HepG2 (cell line): ENCODE results near the gene POLR3K. TPM values are rescaled to one million over a fixed set of nuclear protein-coding genes. Genes with fewer than 3 reads are reported as not detected.

Source experiments
- ATAC-seq: fragments of 200-7000 bp; cut with Tn5 transposase; 3 replicates; pipeline ENCODE4 v1.9.1; 2020; ENCODE audit warnings: mild to moderate bottlenecking, moderate library complexity
- BruUV-seq: library from RNA; stranded (reverse); fragments of 400-500 nt; replicated peaks from 2 replicates; lab custom pipeline; 2021; lab: Mats Ljungman, UMichigan
- CTCF ChIA-PET: fragments of 300-600 bp; formaldehyde crosslinking; extraction: SDS; loops from one replicate; lab custom pipeline; 2021; ENCODE audit warnings: low total read pairs, inconsistent platforms, low intra/inter-chr PET ratio; lab: Yijun Ruan, JAX
- POLR2A ChIA-PET: fragments of 350-600 bp; sonication (Branson Sonifier 250); formaldehyde crosslinking; loops from one replicate; lab custom pipeline; 2020; ENCODE audit warnings: antibody characterized with exemption, inconsistent platforms; lab: Yijun Ruan, JAX
- DNase-seq: peaks from one replicate; pipeline ENCODE4 v3.0.0-alpha.2; 2015; ENCODE audit warnings: low spot score
- FAIRE-seq: peaks from 3 replicates; lab custom pipeline; 2011; peaks lifted over from hg19 to GRCh38; lab: Jason Lieb, UNC
- H2AFZ ChIP-seq: one replicate; pipeline ENCODE4 v1.6.1; 2011; ENCODE audit warnings: low read length, inconsistent platforms
- H3K27ac ChIP-seq: fragments of 300-600 bp; 3 replicates; pipeline ENCODE4 v1.8.0; 2011; ENCODE audit warnings: mixed run types, mild to moderate bottlenecking, mixed read lengths, low read length, inconsistent platforms; ENCODE audit not compliant: insufficient read depth; ENCODE audit errors: extremely low read length
- H3K27me3 ChIP-seq, 2 experiments: fragments of 200-600 bp in 1 of 2; 2 replicates in 1 of 2; 3 replicates in 1 of 2; pipeline versions ENCODE4 v1.6.0 to v1.8.0; 2011; ENCODE audit warnings: low read length in 2 of 2, mild to moderate bottlenecking in 2 of 2, moderate library complexity in 2 of 2, inconsistent platforms in 1 of 2; ENCODE audit not compliant: insufficient read depth in 2 of 2, control insufficient read depth in 1 of 2
- H3K36me3 ChIP-seq, 2 experiments: fragments of 200-600 bp in 1 of 2; replicated peaks in 1 of 2; 2 replicates in 1 of 2; 3 replicates in 1 of 2; pipeline versions ENCODE4 v1.5.1 to v1.8.0; 2011; ENCODE audit warnings: low read length in 2 of 2, inconsistent platforms in 1 of 2; ENCODE audit not compliant: insufficient read depth in 2 of 2, control insufficient read depth in 1 of 2
- H3K4me1 ChIP-seq: 2 replicates; pipeline ENCODE4 v1.5.1; 2012; ENCODE audit warnings: low read length, inconsistent platforms; ENCODE audit not compliant: insufficient read depth
- H3K4me2 ChIP-seq: 2 replicates; pipeline ENCODE4 v1.6.0; 2011; ENCODE audit warnings: low read depth, low read length, inconsistent platforms
- H3K4me3 ChIP-seq, 3 experiments: fragments of 200-600 bp in 1 of 3; sonication (generic), shearing (Covaris generic) in 1 of 3; replicated peaks in 1 of 3; 2 replicates each; pipeline ENCODE4 v1.5.1; 2011 to 2016; ENCODE audit warnings: low read length in 3 of 3, inconsistent platforms in 2 of 3, low read depth in 2 of 3, mild to moderate bottlenecking in 2 of 3, control low read depth in 1 of 3, mixed read lengths in 1 of 3; ENCODE audit not compliant: insufficient read depth in 1 of 3
- H3K79me2 ChIP-seq: one replicate; pipeline ENCODE4 v1.6.1; 2011; ENCODE audit warnings: low read length, inconsistent platforms; ENCODE audit not compliant: insufficient read depth
- H3K9ac ChIP-seq: 2 replicates; pipeline ENCODE4 v1.6.0; 2011; ENCODE audit warnings: mild to moderate bottlenecking, low read depth, low read length, inconsistent platforms; ENCODE audit not compliant: insufficient read depth
- H3K9me3 ChIP-seq: 2 replicates; pipeline ENCODE4 v1.5.1; 2012; ENCODE audit warnings: mild to moderate bottlenecking, low read length
- H4K20me1 ChIP-seq: 2 replicates; pipeline ENCODE4 v1.6.0; 2011; ENCODE audit warnings: inconsistent platforms, mild to moderate bottlenecking, low read length, moderate library complexity; ENCODE audit not compliant: insufficient read depth
- GATAD1 ChIP-seq: IDR thresholded peaks from 2 replicates; pipeline ENCODE4 v1.6.1; 2016; ENCODE audit warnings: missing genetic modification reagents, missing compliant biosample characterization
- MIER3 ChIP-seq: IDR thresholded peaks from 2 replicates; pipeline ENCODE4 v1.6.1; 2016; ENCODE audit warnings: missing compliant biosample characterization, borderline replicate concordance
- ZNF317 ChIP-seq: sonication (generic); formaldehyde crosslinking; IDR thresholded peaks from 2 replicates; pipeline ENCODE4 v1.5.0; 2020; ENCODE audit warnings: mild to moderate bottlenecking, missing genetic modification reagents
- ZNF607 ChIP-seq: sonication (generic); formaldehyde crosslinking; IDR thresholded peaks from 2 replicates; pipeline ENCODE4 v1.5.1; 2020; ENCODE audit warnings: missing genetic modification reagents, mild to moderate bottlenecking, borderline replicate concordance
- ZNF615 ChIP-seq: sonication (generic); formaldehyde crosslinking; IDR thresholded peaks from 2 replicates; pipeline ENCODE4 v1.5.0; 2020; ENCODE audit warnings: mild to moderate bottlenecking, missing genetic modification reagents, borderline replicate concordance
- ZSCAN20 ChIP-seq: sonication (generic); formaldehyde crosslinking; IDR thresholded peaks from 2 replicates; pipeline ENCODE4 v1.4.0; 2020; ENCODE audit warnings: missing genetic modification reagents, mild to moderate bottlenecking, borderline replicate concordance
- WGBS: methylation state at CpG from one replicate; pipeline ENCODE4 v1.1.6; 2017; ENCODE audit warnings: low lambda C conversion rate; 5-methylcytosine and 5-hydroxymethylcytosine counted together
- in situ Hi-C: cut with HindIII; loops from 2 replicates; pipeline ENCODE4 v1.10.0; 2017; ENCODE audit warnings: low pct_unique_long_range_greater_than_20kb; ENCODE audit not compliant: extremely low pct_ligation_motif_present
- intact Hi-C: fragments of 100-400 bp; cut with micrococcal nuclease; formaldehyde crosslinking; loops from one replicate; pipeline ENCODE4 v1.10.0; 2022; ENCODE audit not compliant: unreplicated experiment
- polyA plus RNA-seq, 8 experiments: library from polyadenylated mRNA; depleted of rRNA in 3 of 8; stranded (reverse) in 7 of 8; unstranded in 1 of 8; fragments of >200 nt; fragmentation: Illumina TruSeq in 4 of 8; extraction: Trizol in 4 of 8; gene quantifications; 2 replicates each; pipeline versions ENCODE4 v1.2.1 to v1.2.3, GENCODE V29; 2011 to 2016; ENCODE audit warnings: low read depth in 4 of 8, missing spikeins in 1 of 8, mixed read lengths in 1 of 8; ENCODE audit not compliant: insufficient read depth in 1 of 8
- total RNA-seq, 5 experiments: library from RNA; depleted of rRNA; stranded (reverse); fragments of >200 nt; fragmentation: Illumina TruSeq; extraction: Trizol; gene quantifications; 2 replicates each; pipeline ENCODE4 v1.2.3, GENCODE V29; 2016; ENCODE audit warnings: low read depth in 1 of 5
- TF ChIP-seq, protein P1 (sequence below): sonication (generic); formaldehyde crosslinking; IDR thresholded peaks from 2 replicates; pipeline ENCODE4 v1.5.0; 2020; ENCODE audit warnings: mild to moderate bottlenecking, missing genetic modification reagents, moderate library complexity
- TF ChIP-seq, protein P2 (sequence below): IDR thresholded peaks from 2 replicates; pipeline ENCODE4 v1.6.1; 2016; ENCODE audit warnings: low read depth, missing genetic modification reagents, missing compliant biosample characterization

The POLR3K gene
- total and polyA plus RNA-seq, 2 of the 13 experiments (the other 11 are each of a cell fraction or from before 2014, with no cell fraction given), result 14.8 to 18.8 TPM

DNA sequence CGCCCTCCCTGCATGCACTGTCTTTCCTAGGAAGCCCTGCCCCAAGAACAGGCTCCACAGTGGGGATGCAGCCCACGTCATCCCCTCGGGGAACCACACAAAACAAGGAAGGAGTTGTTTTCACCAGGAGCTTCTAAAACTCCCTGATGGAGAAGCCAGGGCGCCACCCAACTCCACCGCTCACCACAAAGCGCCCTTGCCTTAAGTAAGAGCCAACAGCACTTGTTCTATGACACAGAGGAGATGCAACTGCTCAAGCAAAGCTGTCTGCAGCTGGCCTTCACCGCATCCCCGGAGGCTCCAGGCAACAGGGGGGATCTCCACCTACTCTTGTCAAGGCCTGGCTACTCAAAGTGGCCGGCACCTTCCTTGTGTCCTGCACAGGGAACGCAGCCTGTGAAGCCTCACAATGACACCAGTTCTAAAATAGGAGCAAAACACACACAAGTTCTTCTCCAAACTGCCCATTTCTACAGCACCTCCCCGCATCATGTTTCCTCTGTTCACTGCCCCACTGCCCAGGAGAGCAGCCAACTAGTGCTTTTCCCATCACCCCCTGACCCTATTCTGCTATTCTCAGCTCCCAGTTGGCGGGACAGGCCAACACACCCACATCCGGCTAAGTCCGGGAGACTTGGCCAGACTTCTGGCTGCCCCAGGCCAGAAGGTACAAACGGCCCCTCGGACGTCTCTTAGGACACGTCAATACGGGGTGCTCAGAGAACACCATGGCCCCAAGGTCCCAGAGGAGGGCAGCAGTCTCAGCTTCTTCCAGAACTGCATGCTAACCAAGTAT, 48.9 kb upstream of the POLR3K start:
- no peak overlapping the region for H2AFZ ChIP-seq
- POLR2A ChIA-PET, result no interaction called here
- no peak for ATAC-seq
- BruUV-seq, result no TSS peak
- FAIRE-seq, result no peak
- H3K4me3 ChIP-seq, result no peak overlapping the region
- H3K9ac ChIP-seq, result no peak overlapping the region
- intact Hi-C loops (no loop called here), in situ Hi-C loops (no loop called here)
- H3K9me3 ChIP-seq, result no peaks in the 10 kb centered on the region
- peaks cover 12 to 36% of the 10 kb centered on the region in 2 experiments for H3K36me3 ChIP-seq
- H3K4me2 ChIP-seq, result no peak overlapping the region
- TF ChIP-seq ZNF317 (CRISPR knock-in tag) (no peak), GATAD1 (no peak), ZSCAN20 (CRISPR knock-in tag) (no peak), ZNF607 (CRISPR knock-in tag) (no peak), ZNF615 (CRISPR knock-in tag) (no peak), MIER3 (no peak)
- TF ChIP-seq, protein P1, sequence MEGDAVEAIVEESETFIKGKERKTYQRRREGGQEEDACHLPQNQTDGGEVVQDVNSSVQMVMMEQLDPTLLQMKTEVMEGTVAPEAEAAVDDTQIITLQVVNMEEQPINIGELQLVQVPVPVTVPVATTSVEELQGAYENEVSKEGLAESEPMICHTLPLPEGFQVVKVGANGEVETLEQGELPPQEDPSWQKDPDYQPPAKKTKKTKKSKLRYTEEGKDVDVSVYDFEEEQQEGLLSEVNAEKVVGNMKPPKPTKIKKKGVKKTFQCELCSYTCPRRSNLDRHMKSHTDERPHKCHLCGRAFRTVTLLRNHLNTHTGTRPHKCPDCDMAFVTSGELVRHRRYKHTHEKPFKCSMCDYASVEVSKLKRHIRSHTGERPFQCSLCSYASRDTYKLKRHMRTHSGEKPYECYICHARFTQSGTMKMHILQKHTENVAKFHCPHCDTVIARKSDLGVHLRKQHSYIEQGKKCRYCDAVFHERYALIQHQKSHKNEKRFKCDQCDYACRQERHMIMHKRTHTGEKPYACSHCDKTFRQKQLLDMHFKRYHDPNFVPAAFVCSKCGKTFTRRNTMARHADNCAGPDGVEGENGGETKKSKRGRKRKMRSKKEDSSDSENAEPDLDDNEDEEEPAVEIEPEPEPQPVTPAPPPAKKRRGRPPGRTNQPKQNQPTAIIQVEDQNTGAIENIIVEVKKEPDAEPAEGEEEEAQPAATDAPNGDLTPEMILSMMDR (CRISPR knock-in tag), result no peak
- TF ChIP-seq, protein P2, sequence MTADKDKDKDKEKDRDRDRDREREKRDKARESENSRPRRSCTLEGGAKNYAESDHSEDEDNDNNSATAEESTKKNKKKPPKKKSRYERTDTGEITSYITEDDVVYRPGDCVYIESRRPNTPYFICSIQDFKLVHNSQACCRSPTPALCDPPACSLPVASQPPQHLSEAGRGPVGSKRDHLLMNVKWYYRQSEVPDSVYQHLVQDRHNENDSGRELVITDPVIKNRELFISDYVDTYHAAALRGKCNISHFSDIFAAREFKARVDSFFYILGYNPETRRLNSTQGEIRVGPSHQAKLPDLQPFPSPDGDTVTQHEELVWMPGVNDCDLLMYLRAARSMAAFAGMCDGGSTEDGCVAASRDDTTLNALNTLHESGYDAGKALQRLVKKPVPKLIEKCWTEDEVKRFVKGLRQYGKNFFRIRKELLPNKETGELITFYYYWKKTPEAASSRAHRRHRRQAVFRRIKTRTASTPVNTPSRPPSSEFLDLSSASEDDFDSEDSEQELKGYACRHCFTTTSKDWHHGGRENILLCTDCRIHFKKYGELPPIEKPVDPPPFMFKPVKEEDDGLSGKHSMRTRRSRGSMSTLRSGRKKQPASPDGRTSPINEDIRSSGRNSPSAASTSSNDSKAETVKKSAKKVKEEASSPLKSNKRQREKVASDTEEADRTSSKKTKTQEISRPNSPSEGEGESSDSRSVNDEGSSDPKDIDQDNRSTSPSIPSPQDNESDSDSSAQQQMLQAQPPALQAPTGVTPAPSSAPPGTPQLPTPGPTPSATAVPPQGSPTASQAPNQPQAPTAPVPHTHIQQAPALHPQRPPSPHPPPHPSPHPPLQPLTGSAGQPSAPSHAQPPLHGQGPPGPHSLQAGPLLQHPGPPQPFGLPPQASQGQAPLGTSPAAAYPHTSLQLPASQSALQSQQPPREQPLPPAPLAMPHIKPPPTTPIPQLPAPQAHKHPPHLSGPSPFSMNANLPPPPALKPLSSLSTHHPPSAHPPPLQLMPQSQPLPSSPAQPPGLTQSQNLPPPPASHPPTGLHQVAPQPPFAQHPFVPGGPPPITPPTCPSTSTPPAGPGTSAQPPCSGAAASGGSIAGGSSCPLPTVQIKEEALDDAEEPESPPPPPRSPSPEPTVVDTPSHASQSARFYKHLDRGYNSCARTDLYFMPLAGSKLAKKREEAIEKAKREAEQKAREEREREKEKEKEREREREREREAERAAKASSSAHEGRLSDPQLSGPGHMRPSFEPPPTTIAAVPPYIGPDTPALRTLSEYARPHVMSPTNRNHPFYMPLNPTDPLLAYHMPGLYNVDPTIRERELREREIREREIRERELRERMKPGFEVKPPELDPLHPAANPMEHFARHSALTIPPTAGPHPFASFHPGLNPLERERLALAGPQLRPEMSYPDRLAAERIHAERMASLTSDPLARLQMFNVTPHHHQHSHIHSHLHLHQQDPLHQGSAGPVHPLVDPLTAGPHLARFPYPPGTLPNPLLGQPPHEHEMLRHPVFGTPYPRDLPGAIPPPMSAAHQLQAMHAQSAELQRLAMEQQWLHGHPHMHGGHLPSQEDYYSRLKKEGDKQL (CRISPR knock-in tag), result no peak
- peaks cover 13% of the 10 kb centered on the region for H3K4me1 ChIP-seq
- no peaks in the 10 kb centered on the region for H4K20me1 ChIP-seq
- no peaks in the 10 kb centered on the region for H3K27me3 ChIP-seq
- no peaks in the 10 kb centered on the region for H3K79me2 ChIP-seq
- CTCF ChIA-PET, result no interaction called here
- no peak for DNase-seq
- no peak overlapping the region for H3K27ac ChIP-seq
- 91% methylated on average over 12 of the region's 19 CpGs for WGBS
